C4-2B (cell line): ENCODE data around the gene THBS1.

Experiments
- CTCF ChIP-seq: fragments of 450-650 bp; conservative IDR thresholded peaks from 2 replicates; pipeline ENCODE4 v1.5.1; 2017; ENCODE audit warnings: mild to moderate bottlenecking
- ZFX ChIP-seq: fragments of 450-650 bp; IDR thresholded peaks from 2 replicates; pipeline ENCODE4 v1.6.1; 2017

GRCh38 chr15:39583596-39584265, 2.9 kb downstream of the THBS1 start:
- TF ChIP-seq CTCF: peak; percentile 38
- no peak for TF ChIP-seq ZFX
